Type B pancreatic cell (in vitro differentiated cells): ENCODE measurements around the gene CUL3. TPM values are rescaled to one million over a fixed set of nuclear protein-coding genes. Genes with fewer than 3 reads are reported as not detected.
A peak's percentile ranks its signal among the peaks of the same experiment; 100 is the strongest.

ENCODE experiments used
- DNase-seq: peaks from one replicate; pipeline ENCODE4 v3.0.0; 2021; ENCODE audit warnings: mixed read lengths; ENCODE audit not compliant: unreplicated experiment; ENCODE audit errors: extremely low spot score
- H3K27ac Mint-ChIP-seq: 2 replicates; pipeline ENCODE4 v1.8.0; 2021; ENCODE audit warnings: mild to moderate bottlenecking, mixed read lengths
- H3K27me3 Mint-ChIP-seq: 2 replicates; pipeline ENCODE4 v1.8.0; 2021; ENCODE audit warnings: mixed read lengths
- H3K36me3 Mint-ChIP-seq: 2 replicates; pipeline ENCODE4 v1.8.0; 2021; ENCODE audit warnings: mixed read lengths
- H3K4me1 Mint-ChIP-seq: one replicate; pipeline ENCODE4 v1.8.0; 2021; ENCODE audit warnings: mixed read lengths; ENCODE audit not compliant: unreplicated experiment
- H3K4me3 Mint-ChIP-seq: 2 replicates; pipeline ENCODE4 v1.8.0; 2021; ENCODE audit warnings: mild to moderate bottlenecking, mixed read lengths
- H3K9me3 Mint-ChIP-seq: 2 replicates; pipeline ENCODE4 v1.8.0; 2021; ENCODE audit warnings: mixed read lengths
- total RNA-seq: library from RNA; stranded (reverse); gene quantifications from 2 replicates; pipeline ENCODE4 v1.2.1, GENCODE V29; 2021; ENCODE audit warnings: low replicate concordance
- TF ChIP-seq, protein P1 (sequence below): fragments of 200-600 bp; sonication (generic); conservative IDR thresholded peaks from 2 replicates; pipeline ENCODE4 v1.5.0; 2021; ENCODE audit warnings: antibody characterized with exemption, mild to moderate bottlenecking

The CUL3 gene
- total RNA-seq, 1 donor from 2014 or later = 87.2 TPM

DNA sequence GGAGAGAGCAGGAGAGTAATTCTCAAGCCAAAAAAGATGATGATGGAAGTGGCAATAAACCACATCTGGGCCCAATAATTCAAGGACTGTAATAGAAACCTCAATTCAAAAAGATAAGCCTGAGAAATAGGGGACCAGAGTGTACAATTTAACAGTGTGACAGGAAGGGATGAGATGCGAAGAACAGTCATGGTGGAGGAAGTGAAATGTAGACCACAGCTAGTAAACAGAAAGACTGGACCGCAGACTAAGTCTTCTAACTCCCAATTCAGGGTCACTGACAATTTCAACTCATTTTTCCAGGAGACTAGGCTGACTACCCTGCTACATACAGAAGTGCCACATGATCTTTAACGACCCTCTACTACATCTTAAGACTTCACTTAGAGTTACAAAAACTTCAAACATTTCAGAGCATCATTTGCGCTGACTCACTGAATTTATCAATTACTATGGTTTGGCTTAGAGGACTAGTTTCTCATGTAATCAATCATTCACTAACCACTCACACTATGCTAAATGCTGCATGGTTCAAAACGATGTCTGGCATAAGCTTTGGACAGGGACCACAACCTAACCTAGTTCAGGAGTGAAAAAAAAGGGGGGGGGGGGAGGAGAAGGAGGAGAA lies 9.0 kb downstream of the CUL3 start:
- no peak overlapping the region for H3K4me3 Mint-ChIP-seq
- H3K9me3 Mint-ChIP-seq = no peaks in the 10 kb centered on the region
- no peaks in the 10 kb centered on the region for H3K27me3 Mint-ChIP-seq
- no peak overlapping the region for H3K27ac Mint-ChIP-seq
- H3K36me3 Mint-ChIP-seq = peaks cover 11% of the 10 kb centered on the region
- TF ChIP-seq, protein P1, sequence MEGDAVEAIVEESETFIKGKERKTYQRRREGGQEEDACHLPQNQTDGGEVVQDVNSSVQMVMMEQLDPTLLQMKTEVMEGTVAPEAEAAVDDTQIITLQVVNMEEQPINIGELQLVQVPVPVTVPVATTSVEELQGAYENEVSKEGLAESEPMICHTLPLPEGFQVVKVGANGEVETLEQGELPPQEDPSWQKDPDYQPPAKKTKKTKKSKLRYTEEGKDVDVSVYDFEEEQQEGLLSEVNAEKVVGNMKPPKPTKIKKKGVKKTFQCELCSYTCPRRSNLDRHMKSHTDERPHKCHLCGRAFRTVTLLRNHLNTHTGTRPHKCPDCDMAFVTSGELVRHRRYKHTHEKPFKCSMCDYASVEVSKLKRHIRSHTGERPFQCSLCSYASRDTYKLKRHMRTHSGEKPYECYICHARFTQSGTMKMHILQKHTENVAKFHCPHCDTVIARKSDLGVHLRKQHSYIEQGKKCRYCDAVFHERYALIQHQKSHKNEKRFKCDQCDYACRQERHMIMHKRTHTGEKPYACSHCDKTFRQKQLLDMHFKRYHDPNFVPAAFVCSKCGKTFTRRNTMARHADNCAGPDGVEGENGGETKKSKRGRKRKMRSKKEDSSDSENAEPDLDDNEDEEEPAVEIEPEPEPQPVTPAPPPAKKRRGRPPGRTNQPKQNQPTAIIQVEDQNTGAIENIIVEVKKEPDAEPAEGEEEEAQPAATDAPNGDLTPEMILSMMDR = no peak
- DNase-seq = no peak
- peaks cover 46% of the 10 kb centered on the region for H3K4me1 Mint-ChIP-seq

DNA sequence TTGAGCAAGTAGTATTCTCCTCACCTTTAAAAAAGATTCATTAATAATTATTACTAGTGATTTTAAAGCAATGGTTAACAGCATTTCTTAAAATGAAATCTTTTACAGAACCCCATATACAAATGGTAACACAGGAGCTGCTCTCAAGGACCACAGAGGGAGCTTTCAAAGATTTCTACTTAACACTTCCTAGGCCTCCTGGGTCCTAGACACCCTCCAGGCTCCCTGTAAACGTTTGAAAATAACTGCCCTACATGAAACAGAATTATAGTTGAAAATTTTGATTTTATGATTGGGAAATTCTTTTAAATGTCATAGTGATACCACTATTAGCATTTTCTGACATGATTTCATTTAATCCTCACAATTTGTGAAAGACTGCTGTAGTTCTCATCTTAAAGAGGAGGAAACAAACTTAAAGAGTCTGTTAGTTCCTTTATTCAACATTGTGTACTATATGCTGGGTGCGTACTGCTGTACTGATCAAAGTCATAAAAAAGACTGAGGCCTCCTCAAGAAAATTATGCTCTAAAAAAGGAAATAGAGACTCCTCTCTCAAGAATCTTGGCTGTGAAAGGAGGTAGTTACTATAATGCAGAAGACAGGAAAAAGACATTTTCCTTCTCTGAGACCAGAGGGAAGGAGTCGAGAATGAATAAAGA lies 10.6 kb downstream of the CUL3 start:
- Mint-ChIP-seq H3K4me1 (peaks cover 54% of the 10 kb centered on the region), H3K27me3 (no peaks in the 10 kb centered on the region), H3K4me3 (no peak overlapping the region), H3K27ac (no peak overlapping the region), H3K36me3 (peaks cover 9% of the 10 kb centered on the region), H3K9me3 (no peaks in the 10 kb centered on the region)
- TF ChIP-seq, protein P1 = no peak
- DNase-seq = no peak

DNA sequence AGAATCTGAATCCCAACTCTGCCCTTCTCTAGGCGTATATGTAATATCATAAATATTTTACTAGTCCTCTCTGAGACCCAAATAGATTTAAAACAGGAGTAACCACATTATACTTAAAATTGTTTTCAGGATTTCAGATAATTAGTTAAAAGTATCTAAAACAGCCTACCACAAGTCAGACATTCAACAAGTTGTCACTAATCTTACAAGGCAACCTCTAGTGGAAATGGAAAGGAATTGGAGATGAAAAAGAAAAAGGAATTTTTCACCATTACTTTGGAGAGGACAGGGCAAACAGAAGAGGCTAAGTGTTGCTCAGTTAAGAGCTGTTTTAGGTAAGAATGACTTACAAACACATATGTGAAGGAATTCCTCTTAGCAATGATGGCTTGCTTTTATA lies 11.4 kb downstream of the CUL3 start:
- H3K9me3 Mint-ChIP-seq = no peaks in the 10 kb centered on the region
- peaks cover 48% of the 10 kb centered on the region for H3K4me1 Mint-ChIP-seq
- peaks cover 4% of the 10 kb centered on the region for H3K36me3 Mint-ChIP-seq
- no peak overlapping the region for H3K4me3 Mint-ChIP-seq
- DNase-seq = no peak
- H3K27me3 Mint-ChIP-seq = no peaks in the 10 kb centered on the region
- no peak overlapping the region for H3K27ac Mint-ChIP-seq
- TF ChIP-seq, protein P1 = no peak

DNA sequence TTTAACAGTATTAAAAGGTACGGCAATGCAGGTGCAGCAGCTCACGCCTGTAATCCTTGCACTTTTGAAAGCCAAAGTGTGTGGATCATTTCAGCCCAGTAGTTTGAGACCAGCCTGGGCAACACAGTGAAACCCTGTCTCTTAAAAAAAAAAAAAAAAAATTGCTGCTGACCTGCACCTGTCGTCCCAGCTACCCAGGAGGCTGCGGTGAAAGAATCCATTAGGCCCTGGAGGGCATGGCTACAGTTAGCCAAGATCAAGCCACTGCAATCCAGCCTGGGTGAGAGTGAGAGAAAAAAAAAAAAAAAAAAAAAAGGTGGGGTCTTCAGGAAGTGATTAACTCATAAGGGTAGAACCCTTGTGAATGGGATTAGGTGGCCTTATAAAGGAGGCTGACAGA lies 12.8 kb downstream of the CUL3 start:
- H3K4me3 Mint-ChIP-seq = no peak overlapping the region
- no peak for DNase-seq
- H3K4me1 Mint-ChIP-seq = peaks cover 54% of the 10 kb centered on the region
- H3K27ac Mint-ChIP-seq = no peak overlapping the region
- peaks cover 11% of the 10 kb centered on the region for H3K36me3 Mint-ChIP-seq
- peaks cover 5% of the 10 kb centered on the region for H3K9me3 Mint-ChIP-seq
- no peaks in the 10 kb centered on the region for H3K27me3 Mint-ChIP-seq
- TF ChIP-seq, protein P1 = no peak

DNA sequence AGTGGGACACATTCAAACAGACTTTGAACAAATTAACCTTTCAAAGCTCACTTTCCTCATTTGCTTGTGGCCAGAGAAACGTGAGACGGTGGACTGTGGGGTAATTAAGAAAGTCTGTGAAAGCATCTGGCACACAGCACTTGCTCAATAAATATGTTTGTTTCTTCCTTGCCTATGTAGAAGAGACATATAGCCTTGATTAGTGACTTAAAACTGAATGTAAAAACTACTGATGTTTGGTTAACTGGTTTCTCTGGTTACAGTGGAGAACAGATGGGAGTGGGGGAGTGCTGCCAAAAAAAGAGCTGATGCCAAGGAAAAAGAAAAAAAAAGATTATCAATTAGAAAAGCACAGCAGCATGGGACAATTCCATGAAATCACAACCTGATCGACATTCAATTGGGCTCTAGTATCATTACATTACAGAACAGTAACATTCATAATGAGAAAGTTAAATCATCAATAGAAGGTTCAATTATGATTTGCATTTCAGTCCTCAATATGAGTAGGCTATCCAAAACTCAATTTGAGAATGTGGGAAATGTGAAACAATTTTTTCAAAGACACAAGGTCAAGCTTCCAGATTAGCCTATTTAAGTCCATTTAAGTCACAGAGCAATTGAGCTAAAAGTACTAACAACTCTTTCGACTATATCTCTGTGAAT lies 14.7 kb downstream of the CUL3 start:
- Mint-ChIP-seq H3K4me3 (peak overlapping the region; percentile 13), H3K27ac (peak overlapping the region; percentile 3), H3K36me3 (peaks cover 21% of the 10 kb centered on the region), H3K27me3 (no peaks in the 10 kb centered on the region), H3K9me3 (peaks cover 5% of the 10 kb centered on the region), H3K4me1 (peaks cover 42% of the 10 kb centered on the region)
- TF ChIP-seq, protein P1 = no peak
- DNase-seq = no peak
